NCI-H82 (cell line): ENCODE data around the gene CTIF.
A peak's percentile ranks its signal among the peaks of the same experiment; 100 is the strongest.

ENCODE experiments used
- DNase-seq: peaks from one replicate; lab custom pipeline; 2025; lab: John Stamatoyannopoulos, UW

Gene CTIF

GRCh38 chr18:48533340-48534070 is 5.3 kb upstream of the CTIF start:
- DNase-seq, result peak; percentile 70

GRCh38 chr18:48534364-48534763 is 4.5 kb upstream of the CTIF start:
- no peak for DNase-seq

GRCh38 chr18:48535956-48536355 is 2.9 kb upstream of the CTIF start:
- no peak for DNase-seq

GRCh38 chr18:48536516-48536915 is 2.3 kb upstream of the CTIF start:
- no peak for DNase-seq

GRCh38 chr18:48539406-48540250 is 797 bp downstream of the CTIF start:
- DNase-seq, result peak; percentile 63

GRCh38 chr18:48540251-48541025 is 1.6 kb downstream of the CTIF start:
- peak; percentile 77 for DNase-seq

GRCh38 chr18:48541026-48541746 is 2.4 kb downstream of the CTIF start:
- peak; percentile 74 for DNase-seq

GRCh38 chr18:48541747-48542400 is 3.0 kb downstream of the CTIF start:
- peak; percentile 24 for DNase-seq

- no peak for DNase-seq
Observed at GRCh38 chr18:48542513-48543181, 3.8 kb downstream of the CTIF start.

- DNase-seq, result no peak
Observed at GRCh38 chr18:48543228-48543627, 4.4 kb downstream of the CTIF start.

GRCh38 chr18:48544116-48544515 is 5.3 kb downstream of the CTIF start:
- DNase-seq, result no peak

GRCh38 chr18:48544661-48545415 is 6.0 kb downstream of the CTIF start:
- DNase-seq, result peak; percentile 28

- peak; percentile 90 for DNase-seq
Observed at GRCh38 chr18:48545757-48546321, 7.0 kb downstream of the CTIF start.

- peak; percentile 46 for DNase-seq
Observed at GRCh38 chr18:48546396-48546795, 7.6 kb downstream of the CTIF start.

- no peak for DNase-seq
Observed at GRCh38 chr18:48547531-48547981, 8.7 kb downstream of the CTIF start.

- peak; percentile 3 for DNase-seq
Observed at GRCh38 chr18:48548011-48548771, 9.4 kb downstream of the CTIF start.

GRCh38 chr18:48548921-48549320 is 10.1 kb downstream of the CTIF start:
- no peak for DNase-seq

GRCh38 chr18:48550101-48550729 is 11.4 kb downstream of the CTIF start:
- no peak for DNase-seq
